Retinal pigment epithelial cell (primary cell): Measurements from ENCODE around the gene RILPL1.
"Not testable (repeated sequence)": the region's sequence is repeated elsewhere in the genome, so short reads cannot be mapped to it uniquely, and the experiment has no call there.

Experiments used
- DNase-seq: peaks from one replicate; pipeline ENCODE4 v3.0.0-alpha.2; 2010; ENCODE audit warnings: low read depth
- H3K4me3 ChIP-seq: 2 replicates; pipeline ENCODE4 v1.5.1; 2011; ENCODE audit warnings: mild to moderate bottlenecking, low read length, control low read depth, moderate library complexity
- TF ChIP-seq, protein P1 (sequence below): conservative IDR thresholded peaks from 2 replicates; pipeline ENCODE4 v1.5.1; 2011; ENCODE audit warnings: low read depth, low read length, control low read depth, inconsistent platforms

RILPL1 gene

DNA sequence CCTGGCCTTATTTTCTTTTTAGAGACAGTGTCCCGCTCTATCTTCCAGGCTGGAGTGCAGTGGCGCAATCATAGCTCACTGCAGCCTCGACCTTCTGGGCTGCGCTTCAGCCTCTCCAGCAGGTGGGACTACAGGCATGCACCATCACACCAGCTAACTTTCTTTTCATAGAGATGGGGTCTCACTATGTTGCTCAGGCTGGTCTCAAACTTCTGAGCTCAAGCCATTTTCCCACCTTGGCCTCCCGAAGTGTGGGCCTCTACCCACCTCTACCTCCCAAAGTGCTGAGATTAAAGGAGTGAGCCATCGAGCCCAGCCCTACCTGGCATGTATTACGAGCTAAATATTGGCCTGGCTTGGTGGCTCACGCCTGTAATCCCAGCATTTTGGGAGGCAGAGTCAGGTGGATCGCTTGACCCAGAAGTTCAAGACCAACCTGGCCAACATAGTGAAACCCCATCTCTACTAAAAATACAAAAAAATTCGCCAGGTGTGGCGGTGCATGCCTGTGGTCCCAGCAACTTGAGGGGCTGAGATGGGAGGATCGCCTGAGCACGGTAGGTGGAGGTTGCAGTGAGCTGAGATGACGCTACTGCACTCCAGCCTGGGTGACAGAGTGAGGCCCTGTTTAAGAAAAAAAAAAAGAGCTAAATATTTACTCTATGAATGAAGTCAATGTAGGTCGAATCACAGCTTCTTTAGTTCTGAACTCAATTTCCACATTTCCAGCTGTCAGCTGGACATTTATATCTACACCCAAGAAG lies 7.6 kb upstream of the RILPL1 start:
- TF ChIP-seq, protein P1, sequence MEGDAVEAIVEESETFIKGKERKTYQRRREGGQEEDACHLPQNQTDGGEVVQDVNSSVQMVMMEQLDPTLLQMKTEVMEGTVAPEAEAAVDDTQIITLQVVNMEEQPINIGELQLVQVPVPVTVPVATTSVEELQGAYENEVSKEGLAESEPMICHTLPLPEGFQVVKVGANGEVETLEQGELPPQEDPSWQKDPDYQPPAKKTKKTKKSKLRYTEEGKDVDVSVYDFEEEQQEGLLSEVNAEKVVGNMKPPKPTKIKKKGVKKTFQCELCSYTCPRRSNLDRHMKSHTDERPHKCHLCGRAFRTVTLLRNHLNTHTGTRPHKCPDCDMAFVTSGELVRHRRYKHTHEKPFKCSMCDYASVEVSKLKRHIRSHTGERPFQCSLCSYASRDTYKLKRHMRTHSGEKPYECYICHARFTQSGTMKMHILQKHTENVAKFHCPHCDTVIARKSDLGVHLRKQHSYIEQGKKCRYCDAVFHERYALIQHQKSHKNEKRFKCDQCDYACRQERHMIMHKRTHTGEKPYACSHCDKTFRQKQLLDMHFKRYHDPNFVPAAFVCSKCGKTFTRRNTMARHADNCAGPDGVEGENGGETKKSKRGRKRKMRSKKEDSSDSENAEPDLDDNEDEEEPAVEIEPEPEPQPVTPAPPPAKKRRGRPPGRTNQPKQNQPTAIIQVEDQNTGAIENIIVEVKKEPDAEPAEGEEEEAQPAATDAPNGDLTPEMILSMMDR: no peak
- no peak for DNase-seq
- H3K4me3 ChIP-seq: no peak overlapping the region

DNA sequence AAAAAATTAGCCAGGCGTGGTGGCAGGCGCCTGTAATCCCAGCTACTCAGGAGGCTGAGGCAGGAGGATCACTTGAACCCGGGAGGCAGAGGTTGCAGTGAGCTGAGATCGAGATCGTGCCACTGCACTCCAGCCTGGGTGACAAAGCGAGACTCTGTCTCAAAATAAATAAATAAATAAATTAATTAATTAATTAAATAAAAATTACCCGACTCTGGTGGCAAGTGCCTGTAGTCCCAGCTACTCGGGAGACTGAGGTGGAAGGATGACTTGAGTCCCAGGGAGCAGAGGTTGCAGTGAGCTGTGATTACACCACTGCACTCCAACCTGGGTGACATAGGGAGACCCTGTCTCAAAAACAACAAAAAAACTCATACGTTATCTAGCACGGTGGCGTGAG lies 2.4 kb upstream of the RILPL1 start:
- H3K4me3 ChIP-seq, DNase-seq: not testable (repeated sequence)

DNA sequence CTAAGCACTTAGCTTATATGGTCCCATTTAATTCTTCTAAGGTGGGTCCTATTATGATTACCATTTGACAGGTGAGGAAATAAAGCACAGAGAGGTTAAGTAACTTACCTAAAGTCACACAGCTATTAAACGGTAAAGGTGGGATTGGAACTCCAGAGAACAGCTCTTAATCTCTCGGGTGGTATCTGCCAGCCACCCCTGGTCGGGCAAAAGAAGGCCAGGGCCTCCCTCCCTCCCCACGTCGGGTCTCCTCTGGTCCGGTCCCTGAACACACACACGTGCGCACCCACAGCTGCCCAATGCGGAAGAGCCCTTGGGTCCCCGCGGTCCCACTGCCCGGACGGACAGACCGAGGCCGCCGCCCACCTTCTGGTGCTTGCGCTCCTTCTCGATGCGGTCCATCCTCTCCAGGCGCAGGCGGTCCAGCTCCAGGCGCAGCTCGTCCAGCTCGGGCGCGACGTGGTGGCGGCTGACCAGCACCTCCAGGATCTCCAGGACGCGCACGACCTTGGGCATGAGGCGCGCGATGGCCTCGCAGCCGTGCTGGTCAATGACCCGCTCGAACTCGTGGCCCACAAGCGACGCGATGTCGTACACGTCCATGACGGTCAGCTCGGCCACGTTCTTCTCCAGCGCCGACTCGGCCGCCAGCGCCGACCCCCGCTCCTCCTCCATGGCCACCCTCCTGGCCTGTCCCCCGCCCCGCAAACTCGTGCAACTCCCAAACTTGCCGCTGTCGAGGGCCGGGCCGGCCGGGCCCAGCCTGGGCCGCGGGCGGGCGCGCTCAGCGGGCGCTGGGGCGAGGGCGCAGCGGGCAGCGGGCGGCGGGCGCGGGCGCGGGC lies 490 bp downstream of the RILPL1 start:
- peak overlapping the region; percentile 65 for H3K4me3 ChIP-seq
- TF ChIP-seq, protein P1: no peak
- no peak for DNase-seq

DNA sequence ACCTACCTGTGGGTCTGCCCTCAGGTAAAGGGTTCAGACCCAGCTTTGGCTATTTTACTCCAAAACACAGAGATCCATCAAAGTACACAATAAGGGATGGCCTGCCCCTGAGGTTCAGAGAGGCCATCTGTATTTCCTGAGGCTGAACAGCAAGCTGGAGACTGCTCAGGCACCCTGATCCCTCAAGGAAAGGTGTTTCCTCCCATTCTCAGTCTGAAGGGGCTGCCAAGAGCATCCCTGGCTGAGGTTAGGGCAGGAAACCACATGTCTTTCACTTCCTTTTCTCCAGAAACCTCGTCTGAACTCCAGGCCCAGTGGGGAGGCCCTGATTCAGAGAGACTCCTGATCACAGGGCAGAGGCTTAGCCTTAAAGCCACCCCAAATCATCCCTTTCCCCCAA lies 1.5 kb downstream of the RILPL1 start:
- H3K4me3 ChIP-seq: peak overlapping the region; percentile 65
- TF ChIP-seq, protein P1: no peak
- no peak for DNase-seq

DNA sequence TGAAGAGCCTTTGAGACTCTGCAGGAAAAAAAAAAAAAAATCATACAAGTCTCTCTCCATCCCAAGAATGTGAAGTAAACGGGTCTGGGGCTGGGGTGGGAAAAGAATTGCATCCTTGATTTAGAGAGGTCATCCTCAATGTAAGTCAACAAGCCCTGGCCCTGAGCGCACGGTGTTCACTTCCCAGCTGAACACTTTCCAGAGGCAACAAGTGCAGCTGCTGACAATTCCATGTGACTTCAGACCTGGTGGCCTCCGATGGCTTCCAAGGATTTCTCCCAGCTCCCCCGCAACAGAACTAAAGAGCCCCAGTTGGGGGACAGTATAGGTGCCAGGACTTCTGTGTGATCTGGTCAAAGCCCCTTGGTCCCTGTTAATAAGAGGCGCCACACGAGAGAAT lies 2.4 kb downstream of the RILPL1 start:
- no peak for DNase-seq
- TF ChIP-seq, protein P1: no peak
- H3K4me3 ChIP-seq: no peak overlapping the region

DNA sequence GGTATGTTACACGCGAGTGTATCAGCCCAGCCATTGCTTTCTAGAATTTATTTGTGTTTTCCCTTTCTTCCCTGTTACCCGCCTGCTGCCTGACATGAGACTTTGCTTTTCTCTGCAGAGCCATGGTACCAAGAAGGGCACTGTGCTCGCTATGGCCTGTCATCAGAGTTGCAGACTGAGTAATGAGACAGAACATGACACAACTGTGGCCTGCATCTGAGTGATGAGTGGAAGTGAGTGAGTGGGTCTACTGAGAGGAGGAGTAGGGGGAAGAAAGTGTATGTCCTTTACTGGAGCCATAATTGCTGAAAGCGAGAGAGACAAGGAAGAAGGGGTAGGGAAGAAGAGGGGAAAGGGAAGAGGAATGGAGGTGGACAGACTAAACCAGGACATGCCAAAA lies 2.9 kb downstream of the RILPL1 start:
- DNase-seq: no peak
- TF ChIP-seq, protein P1: no peak
- H3K4me3 ChIP-seq: no peak overlapping the region

DNA sequence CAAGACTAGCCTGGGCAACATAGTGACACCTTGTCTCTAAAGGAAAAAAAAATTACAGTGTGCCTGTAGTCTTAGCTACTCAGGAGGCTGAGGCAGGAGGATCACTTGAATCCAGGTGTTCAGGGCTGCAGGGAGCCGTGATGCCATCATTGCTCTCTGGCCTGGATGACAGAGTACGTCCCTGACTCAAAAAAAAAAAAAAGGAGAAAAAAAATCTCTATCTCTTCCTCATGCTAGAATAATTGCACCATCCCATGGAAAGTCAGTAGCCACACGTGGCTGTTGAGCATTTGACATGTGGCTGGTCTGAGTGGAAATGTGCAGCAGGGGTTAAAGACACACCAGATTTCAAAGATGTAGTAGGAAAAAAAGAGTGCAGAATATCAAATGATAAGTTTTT lies 3.8 kb downstream of the RILPL1 start:
- DNase-seq: no peak
- no peak overlapping the region for H3K4me3 ChIP-seq
- TF ChIP-seq, protein P1: no peak
